Trophoblast cell (in vitro differentiated cells and primary cell): Measurements from ENCODE around the gene APLP2.

ENCODE experiments used
- DNase-seq, 2 donors: peaks; one replicate each; pipeline ENCODE4 v3.0.0-alpha.2; 2016
- H2AFZ ChIP-seq: 2 replicates; pipeline ENCODE4 v1.6.1; 2013; ENCODE audit warnings: low read length, moderate library complexity, mild to moderate bottlenecking; ENCODE audit not compliant: insufficient read depth, poor library complexity
- H2AK5ac ChIP-seq: 2 replicates; pipeline ENCODE4 v1.6.1; 2013; ENCODE audit warnings: mild to moderate bottlenecking, low read length
- H2BK120ac ChIP-seq: 2 replicates; pipeline ENCODE4 v1.6.1; 2013; ENCODE audit warnings: low read length, mild to moderate bottlenecking, moderate library complexity; ENCODE audit not compliant: insufficient read depth, poor library complexity
- H2BK12ac ChIP-seq: 2 replicates; pipeline ENCODE4 v1.6.1; 2013; ENCODE audit warnings: mild to moderate bottlenecking, low read length, moderate library complexity
- H2BK5ac ChIP-seq: 2 replicates; pipeline ENCODE4 v1.6.1; 2013; ENCODE audit warnings: low read length, low read depth, moderate library complexity, mild to moderate bottlenecking; ENCODE audit not compliant: poor library complexity
- H3K14ac ChIP-seq: 2 replicates; pipeline ENCODE4 v1.6.1; 2013; ENCODE audit warnings: mild to moderate bottlenecking, low read length
- H3K18ac ChIP-seq: 2 replicates; pipeline ENCODE4 v1.6.1; 2013; ENCODE audit warnings: mild to moderate bottlenecking, low read length
- H3K23ac ChIP-seq: 2 replicates; pipeline ENCODE4 v1.6.1; 2013; ENCODE audit warnings: low read length
- H3K27ac ChIP-seq: 2 replicates; pipeline ENCODE4 v1.5.1; 2013; ENCODE audit warnings: low read depth, mild to moderate bottlenecking, inconsistent platforms, low read length, moderate library complexity
- H3K27me3 ChIP-seq: 2 replicates; pipeline ENCODE4 v1.6.1; 2013; ENCODE audit warnings: inconsistent platforms, mild to moderate bottlenecking, low read length, moderate library complexity; ENCODE audit not compliant: insufficient read depth
- H3K36me3 ChIP-seq, 2 experiments: 1 replicate in 1 of 2; 2 replicates in 1 of 2; pipeline ENCODE4 v1.6.1; 2013; ENCODE audit warnings: low read length in 2 of 2, mild to moderate bottlenecking in 2 of 2, moderate library complexity in 1 of 2; ENCODE audit not compliant: insufficient read depth in 2 of 2, control insufficient read depth in 1 of 2
- H3K4ac ChIP-seq: 2 replicates; pipeline ENCODE4 v1.6.1; 2013; ENCODE audit warnings: low read depth, mild to moderate bottlenecking, low read length, moderate library complexity
- H3K4me1 ChIP-seq, 2 experiments: 1 replicate in 1 of 2; 2 replicates in 1 of 2; pipeline ENCODE4 v1.6.1; 2013; ENCODE audit warnings: low read length in 2 of 2, mild to moderate bottlenecking in 2 of 2, moderate library complexity in 1 of 2; ENCODE audit not compliant: insufficient read depth in 2 of 2, control insufficient read depth in 1 of 2
- H3K4me2 ChIP-seq: 2 replicates; pipeline ENCODE4 v1.6.1; 2013; ENCODE audit warnings: inconsistent platforms, mild to moderate bottlenecking, low read length, moderate library complexity
- H3K4me3 ChIP-seq: 2 replicates; pipeline ENCODE4 v1.5.1; 2013; ENCODE audit warnings: mild to moderate bottlenecking, low read depth, low read length, inconsistent platforms
- H3K79me1 ChIP-seq: one replicate; pipeline ENCODE4 v1.6.1; 2013; ENCODE audit warnings: low read length
- H3K79me2 ChIP-seq: 2 replicates; pipeline ENCODE4 v1.6.1; 2013; ENCODE audit warnings: low read length, mild to moderate bottlenecking; ENCODE audit not compliant: control insufficient read depth, insufficient read depth, poor library complexity
- H3K9ac ChIP-seq: 2 replicates; pipeline ENCODE4 v1.6.1; 2013; ENCODE audit warnings: mild to moderate bottlenecking, low read length
- H3K9me3 ChIP-seq: 2 replicates; pipeline ENCODE4 v1.6.1; 2013; ENCODE audit warnings: low read depth, mild to moderate bottlenecking, control low read depth, inconsistent platforms, low read length; ENCODE audit not compliant: insufficient read depth
- H4K12ac ChIP-seq: 2 replicates; pipeline ENCODE4 v1.6.1; 2013; ENCODE audit warnings: low read depth, mild to moderate bottlenecking, low read length, moderate library complexity
- H4K8ac ChIP-seq: 2 replicates; pipeline ENCODE4 v1.6.1; 2013; ENCODE audit warnings: low read depth, mild to moderate bottlenecking, low read length, moderate library complexity
- H4K91ac ChIP-seq: one replicate; pipeline ENCODE4 v1.6.1; 2013; ENCODE audit warnings: low read depth, mild to moderate bottlenecking, low read length, moderate library complexity
- WGBS: extraction: QIAGEN DNeasy Blood & Tissue Kit; methylation state at CpG from one replicate; pipeline ENCODE4 v1.1.7; 2013; ENCODE audit warnings: missing lambda C conversion rate; ENCODE audit not compliant: insufficient read length, insufficient coverage; ENCODE audit errors: extremely low coverage; 5-methylcytosine and 5-hydroxymethylcytosine counted together

The APLP2 gene

DNA sequence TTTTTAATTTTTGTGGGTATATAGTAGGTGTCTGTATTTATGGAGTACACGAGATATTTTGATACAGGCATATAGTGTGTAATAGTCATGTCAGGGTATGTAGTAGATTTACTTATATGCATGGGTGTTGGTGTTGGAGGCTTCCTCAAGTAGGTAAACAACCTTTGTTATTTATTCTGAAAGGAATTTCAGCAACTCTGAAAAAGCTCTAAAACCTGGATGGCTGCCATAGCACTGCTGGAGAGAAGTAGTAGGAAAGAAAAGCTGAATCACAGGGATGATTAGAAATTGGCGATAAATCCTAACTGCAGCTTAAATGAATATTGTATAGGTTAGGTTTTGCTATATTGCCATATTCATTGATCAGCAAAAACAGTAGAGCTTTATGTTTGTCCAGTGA lies 45.5 kb downstream of the APLP2 start:
- H2BK5ac ChIP-seq = no peak overlapping the region
- no peak overlapping the region for H2AK5ac ChIP-seq
- no peak overlapping the region for H4K91ac ChIP-seq
- H3K9me3 ChIP-seq = no peaks in the 10 kb centered on the region
- H4K8ac ChIP-seq = no peak overlapping the region
- H3K14ac ChIP-seq = no peak overlapping the region
- DNase-seq = no peak
- H2AFZ ChIP-seq = no peak overlapping the region
- no CpG with 5 or more reads among the region's 2 CpGs for WGBS
- no peaks in the 10 kb centered on the region for H3K4me1 ChIP-seq
- no peak overlapping the region for H3K27ac ChIP-seq
- H3K79me1 ChIP-seq = no peaks in the 10 kb centered on the region
- no peak overlapping the region for H3K4me3 ChIP-seq
- no peak overlapping the region for H2BK120ac ChIP-seq
- no peak overlapping the region for H2BK12ac ChIP-seq
- no peak overlapping the region for H3K23ac ChIP-seq
- no peak overlapping the region for H4K12ac ChIP-seq
- H3K4me2 ChIP-seq = no peak overlapping the region
- H3K36me3 ChIP-seq = peaks cover 7 to 28% of the 10 kb centered on the region in 2 experiments
- no peak overlapping the region for H3K4ac ChIP-seq
- H3K9ac ChIP-seq = no peak overlapping the region
- no peaks in the 10 kb centered on the region for H3K79me2 ChIP-seq
- H3K18ac ChIP-seq = no peak overlapping the region
- no peaks in the 10 kb centered on the region for H3K27me3 ChIP-seq

DNA sequence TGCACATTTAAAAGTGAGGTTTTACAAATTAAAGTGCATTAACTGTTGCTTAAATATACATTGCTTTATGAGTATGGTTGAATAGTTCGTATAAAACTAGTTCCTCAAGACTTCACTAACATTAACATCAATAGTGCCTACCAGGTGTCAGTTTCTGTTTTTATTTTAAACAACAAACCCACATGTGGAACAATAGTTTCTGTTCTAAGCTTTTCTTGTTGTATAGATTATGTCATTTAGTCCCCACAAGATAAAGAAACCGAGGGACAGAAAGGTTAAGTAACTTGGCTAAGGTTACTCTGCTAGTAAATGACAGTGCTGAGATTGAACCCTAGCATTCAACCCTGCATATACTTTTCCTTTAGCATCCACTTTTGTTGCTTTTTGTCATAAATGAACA lies 48.5 kb downstream of the APLP2 start:
- no peaks in the 10 kb centered on the region for H3K9me3 ChIP-seq
- no peak overlapping the region for H3K14ac ChIP-seq
- H3K18ac ChIP-seq = no peak overlapping the region
- no peak overlapping the region for H3K27ac ChIP-seq
- no peak overlapping the region for H3K4me3 ChIP-seq
- no peak overlapping the region for H4K91ac ChIP-seq
- H3K79me2 ChIP-seq = no peaks in the 10 kb centered on the region
- H3K36me3 ChIP-seq = peaks cover 5 to 28% of the 10 kb centered on the region in 2 experiments
- H4K12ac ChIP-seq = no peak overlapping the region
- H2AFZ ChIP-seq = no peak overlapping the region
- H3K9ac ChIP-seq = no peak overlapping the region
- DNase-seq = no peak
- no peak overlapping the region for H3K4ac ChIP-seq
- no peak overlapping the region for H2BK12ac ChIP-seq
- no peaks in the 10 kb centered on the region for H3K27me3 ChIP-seq
- H2AK5ac ChIP-seq = no peak overlapping the region
- H3K23ac ChIP-seq = no peak overlapping the region
- no peaks in the 10 kb centered on the region for H3K4me1 ChIP-seq
- no peak overlapping the region for H3K4me2 ChIP-seq
- no peaks in the 10 kb centered on the region for H3K79me1 ChIP-seq
- no CpG with 5 or more reads among the region's 2 CpGs for WGBS
- no peak overlapping the region for H2BK120ac ChIP-seq
- no peak overlapping the region for H4K8ac ChIP-seq
- H2BK5ac ChIP-seq = no peak overlapping the region

DNA sequence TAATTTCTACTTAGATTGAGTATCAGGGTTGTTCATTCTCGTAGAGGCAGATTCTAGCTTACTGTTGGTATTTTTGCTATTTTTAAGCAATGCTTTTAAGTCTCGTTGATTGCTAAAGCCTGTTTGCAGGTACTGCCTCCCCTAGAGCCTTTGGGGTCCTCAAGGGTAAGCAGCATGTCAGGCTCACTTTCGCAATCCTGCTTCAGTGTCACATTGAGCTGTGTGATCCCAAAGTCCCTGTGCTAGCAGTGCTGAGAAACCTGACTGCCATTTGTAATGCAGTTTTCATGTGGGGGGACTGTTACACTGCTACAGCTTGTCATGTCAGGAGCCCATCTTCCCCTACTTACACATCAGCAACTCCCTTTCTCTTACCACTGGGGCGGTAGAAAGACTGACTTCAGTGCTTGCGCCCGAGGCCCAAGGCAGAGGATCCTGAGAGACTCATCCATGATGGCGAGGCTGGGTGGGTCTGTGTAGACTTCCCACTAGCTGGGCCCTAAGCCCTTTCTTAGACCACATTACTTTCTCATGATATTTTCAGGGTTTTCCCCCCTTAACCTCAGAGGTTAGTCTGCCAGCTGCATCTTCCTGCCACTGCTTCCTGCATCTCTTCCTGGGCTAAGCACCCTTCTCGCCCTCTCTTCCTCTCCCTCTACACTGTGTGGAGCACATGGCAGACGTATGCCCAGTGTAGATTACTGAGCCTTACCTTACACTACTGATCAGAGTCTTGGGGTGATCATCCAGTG lies 49.1 kb downstream of the APLP2 start:
- peaks cover 5 to 6% of the 10 kb centered on the region in 2 experiments for H3K4me1 ChIP-seq
- no peak overlapping the region for H4K91ac ChIP-seq
- H3K36me3 ChIP-seq = peaks cover 11 to 34% of the 10 kb centered on the region in 2 experiments
- H3K4me2 ChIP-seq = no peak overlapping the region
- H2AK5ac ChIP-seq = no peak overlapping the region
- no peak overlapping the region for H3K14ac ChIP-seq
- H3K18ac ChIP-seq = no peak overlapping the region
- no peak overlapping the region for H3K27ac ChIP-seq
- no peak overlapping the region for H3K4ac ChIP-seq
- no CpG with 5 or more reads among the region's 9 CpGs for WGBS
- no peaks in the 10 kb centered on the region for H3K79me2 ChIP-seq
- no peak overlapping the region for H3K9ac ChIP-seq
- H3K4me3 ChIP-seq = no peak overlapping the region
- H2BK5ac ChIP-seq = no peak overlapping the region
- no peak overlapping the region for H4K12ac ChIP-seq
- no peak overlapping the region for H4K8ac ChIP-seq
- H2BK120ac ChIP-seq = no peak overlapping the region
- H3K9me3 ChIP-seq = no peaks in the 10 kb centered on the region
- H3K23ac ChIP-seq = no peak overlapping the region
- no peak for DNase-seq
- H2BK12ac ChIP-seq = no peak overlapping the region
- H2AFZ ChIP-seq = no peak overlapping the region
- H3K27me3 ChIP-seq = no peaks in the 10 kb centered on the region
- no peaks in the 10 kb centered on the region for H3K79me1 ChIP-seq

DNA sequence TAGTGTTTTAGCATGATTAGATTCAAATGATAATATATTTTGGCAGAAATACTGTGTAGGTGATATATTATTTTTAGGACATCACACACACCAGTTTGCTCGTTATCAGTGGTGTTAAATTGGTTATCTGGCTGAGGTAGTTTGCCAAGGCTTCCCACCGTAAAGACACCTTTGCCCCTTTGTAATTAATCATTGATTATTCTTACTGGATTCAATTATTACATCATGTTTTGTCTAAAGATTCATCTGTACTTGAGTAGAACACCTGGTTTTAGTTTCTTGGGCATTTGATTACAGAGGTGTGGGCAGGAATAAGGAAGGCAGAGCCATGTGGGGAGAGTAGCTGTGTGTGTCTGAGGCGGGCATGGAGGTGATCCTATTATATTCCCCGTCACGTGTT lies 50.4 kb downstream of the APLP2 start:
- Histone ChIP-seq H3K4me3 (no peak overlapping the region), H3K4me2 (no peak overlapping the region), H3K27ac (no peak overlapping the region), H2BK12ac (no peak overlapping the region), H3K79me1 (no peaks in the 10 kb centered on the region), H3K27me3 (no peaks in the 10 kb centered on the region), H2AK5ac (no peak overlapping the region), H4K91ac (no peak overlapping the region), H4K12ac (no peak overlapping the region), H3K4me1 (peaks cover 7 to 9% of the 10 kb centered on the region in 2 experiments), H3K23ac (no peak overlapping the region), H2BK5ac (no peak overlapping the region), H3K9me3 (no peaks in the 10 kb centered on the region), H3K36me3 (peaks cover 14 to 39% of the 10 kb centered on the region in 2 experiments), H2BK120ac (no peak overlapping the region), H3K18ac (no peak overlapping the region), H3K4ac (no peak overlapping the region), H3K14ac (no peak overlapping the region), H3K9ac (no peak overlapping the region), H3K79me2 (no peaks in the 10 kb centered on the region), H2AFZ (no peak overlapping the region), H4K8ac (no peak overlapping the region)
- no CpG with 5 or more reads among the region's 5 CpGs for WGBS
- DNase-seq = no peak
